HepG2 (cell line): Measurements from ENCODE around the gene FNDC10. TPM values are rescaled to one million over a fixed set of nuclear protein-coding genes. Genes with fewer than 3 reads are reported as not detected.
"Not testable (repeated sequence)": the region's sequence is repeated elsewhere in the genome, so short reads cannot be mapped to it uniquely, and the experiment has no call there.

Experiments used
- ATAC-seq: fragments of 200-7000 bp; cut with Tn5 transposase; 3 replicates; pipeline ENCODE4 v1.9.1; 2020; ENCODE audit warnings: mild to moderate bottlenecking, moderate library complexity
- BruUV-seq: library from RNA; stranded (reverse); fragments of 400-500 nt; replicated peaks from 2 replicates; lab custom pipeline; 2021; lab: Mats Ljungman, UMichigan
- CTCF ChIA-PET: fragments of 300-600 bp; formaldehyde crosslinking; extraction: SDS; loops from one replicate; lab custom pipeline; 2021; ENCODE audit warnings: low total read pairs, inconsistent platforms, low intra/inter-chr PET ratio; lab: Yijun Ruan, JAX
- POLR2A ChIA-PET: fragments of 350-600 bp; sonication (Branson Sonifier 250); formaldehyde crosslinking; loops from one replicate; lab custom pipeline; 2020; ENCODE audit warnings: antibody characterized with exemption, inconsistent platforms; lab: Yijun Ruan, JAX
- DNase-seq: peaks from one replicate; pipeline ENCODE4 v3.0.0-alpha.2; 2015; ENCODE audit warnings: low spot score
- FAIRE-seq: peaks from 3 replicates; lab custom pipeline; 2011; peaks lifted over from hg19 to GRCh38; lab: Jason Lieb, UNC
- H2AFZ ChIP-seq: one replicate; pipeline ENCODE4 v1.6.1; 2011; ENCODE audit warnings: low read length, inconsistent platforms
- H3K27ac ChIP-seq: fragments of 300-600 bp; 3 replicates; pipeline ENCODE4 v1.8.0; 2011; ENCODE audit warnings: mixed run types, mild to moderate bottlenecking, mixed read lengths, low read length, inconsistent platforms; ENCODE audit not compliant: insufficient read depth; ENCODE audit errors: extremely low read length
- H3K27me3 ChIP-seq, 2 experiments: fragments of 200-600 bp in 1 of 2; 2 replicates in 1 of 2; 3 replicates in 1 of 2; pipeline versions ENCODE4 v1.6.0 to v1.8.0; 2011; ENCODE audit warnings: low read length in 2 of 2, mild to moderate bottlenecking in 2 of 2, moderate library complexity in 2 of 2, inconsistent platforms in 1 of 2; ENCODE audit not compliant: insufficient read depth in 2 of 2, control insufficient read depth in 1 of 2
- H3K36me3 ChIP-seq, 2 experiments: fragments of 200-600 bp in 1 of 2; replicated peaks in 1 of 2; 2 replicates in 1 of 2; 3 replicates in 1 of 2; pipeline versions ENCODE4 v1.5.1 to v1.8.0; 2011; ENCODE audit warnings: low read length in 2 of 2, inconsistent platforms in 1 of 2; ENCODE audit not compliant: insufficient read depth in 2 of 2, control insufficient read depth in 1 of 2
- H3K4me1 ChIP-seq: 2 replicates; pipeline ENCODE4 v1.5.1; 2012; ENCODE audit warnings: low read length, inconsistent platforms; ENCODE audit not compliant: insufficient read depth
- H3K4me2 ChIP-seq: 2 replicates; pipeline ENCODE4 v1.6.0; 2011; ENCODE audit warnings: low read depth, low read length, inconsistent platforms
- H3K4me3 ChIP-seq, 3 experiments: fragments of 200-600 bp in 1 of 3; sonication (generic), shearing (Covaris generic) in 1 of 3; replicated peaks in 1 of 3; 2 replicates each; pipeline ENCODE4 v1.5.1; 2011 to 2016; ENCODE audit warnings: low read length in 3 of 3, inconsistent platforms in 2 of 3, low read depth in 2 of 3, mild to moderate bottlenecking in 2 of 3, control low read depth in 1 of 3, mixed read lengths in 1 of 3; ENCODE audit not compliant: insufficient read depth in 1 of 3
- H3K79me2 ChIP-seq: one replicate; pipeline ENCODE4 v1.6.1; 2011; ENCODE audit warnings: low read length, inconsistent platforms; ENCODE audit not compliant: insufficient read depth
- H3K9ac ChIP-seq: 2 replicates; pipeline ENCODE4 v1.6.0; 2011; ENCODE audit warnings: mild to moderate bottlenecking, low read depth, low read length, inconsistent platforms; ENCODE audit not compliant: insufficient read depth
- H3K9me3 ChIP-seq: 2 replicates; pipeline ENCODE4 v1.5.1; 2012; ENCODE audit warnings: mild to moderate bottlenecking, low read length
- H4K20me1 ChIP-seq: 2 replicates; pipeline ENCODE4 v1.6.0; 2011; ENCODE audit warnings: inconsistent platforms, mild to moderate bottlenecking, low read length, moderate library complexity; ENCODE audit not compliant: insufficient read depth
- AGO2 ChIP-seq: fragments of 200-400 bp; formaldehyde crosslinking; optimal IDR thresholded peaks from 2 replicates; pipeline ENCODE3; 2017; ENCODE audit warnings: mild to moderate bottlenecking, low read depth, low read length, moderate library complexity
- ASH2L ChIP-seq: fragments of 300-600, 200-600 bp; sonication (generic); IDR thresholded peaks from 2 replicates; pipeline ENCODE4 v1.7.0; 2017; ENCODE audit warnings: low read depth, mild to moderate bottlenecking, moderate library complexity, mixed read lengths, low read length; ENCODE audit not compliant: insufficient read length
- DNMT3B ChIP-seq: conservative IDR thresholded peaks from 2 replicates; pipeline ENCODE4 v1.6.1; 2016; ENCODE audit warnings: missing biosample characterization, control low read depth
- NCOA1 ChIP-seq: sonication (generic); formaldehyde crosslinking; IDR thresholded peaks from 2 replicates; pipeline ENCODE4 v1.9.0; 2021; ENCODE audit warnings: missing genetic modification reagents
- POLR2A ChIP-seq, 2 experiments: IDR thresholded peaks; 2 replicates each; pipeline ENCODE4 v1.6.1; 2011; ENCODE audit warnings: low read depth in 2 of 2, low read length in 2 of 2, mild to moderate bottlenecking in 1 of 2, moderate library complexity in 1 of 2; ENCODE audit not compliant: insufficient read depth in 1 of 2
- PPARG ChIP-seq: conservative IDR thresholded peaks from 2 replicates; pipeline ENCODE4 v1.6.1; 2016; ENCODE audit warnings: missing biosample characterization, missing genetic modification reagents
- RAD21 ChIP-seq: fragments of 450-650 bp; formaldehyde crosslinking; IDR thresholded peaks from 2 replicates; pipeline ENCODE4 v1.5.0; 2020; ENCODE audit warnings: mild to moderate bottlenecking
- SIN3B ChIP-seq: fragments of 150-350 bp; IDR thresholded peaks from 2 replicates; pipeline ENCODE4 v1.6.1; 2014; ENCODE audit warnings: low read length
- WGBS: methylation state at CpG from one replicate; pipeline ENCODE4 v1.1.6; 2017; ENCODE audit warnings: low lambda C conversion rate; 5-methylcytosine and 5-hydroxymethylcytosine counted together
- in situ Hi-C: cut with HindIII; loops from 2 replicates; pipeline ENCODE4 v1.10.0; 2017; ENCODE audit warnings: low pct_unique_long_range_greater_than_20kb; ENCODE audit not compliant: extremely low pct_ligation_motif_present
- intact Hi-C: fragments of 100-400 bp; cut with micrococcal nuclease; formaldehyde crosslinking; loops from one replicate; pipeline ENCODE4 v1.10.0; 2022; ENCODE audit not compliant: unreplicated experiment
- polyA plus RNA-seq, 8 experiments: library from polyadenylated mRNA; depleted of rRNA in 3 of 8; stranded (reverse) in 7 of 8; unstranded in 1 of 8; fragments of >200 nt; fragmentation: Illumina TruSeq in 4 of 8; extraction: Trizol in 4 of 8; gene quantifications; 2 replicates each; pipeline versions ENCODE4 v1.2.1 to v1.2.3, GENCODE V29; 2011 to 2016; ENCODE audit warnings: low read depth in 4 of 8, missing spikeins in 1 of 8, mixed read lengths in 1 of 8; ENCODE audit not compliant: insufficient read depth in 1 of 8
- total RNA-seq, 5 experiments: library from RNA; depleted of rRNA; stranded (reverse); fragments of >200 nt; fragmentation: Illumina TruSeq; extraction: Trizol; gene quantifications; 2 replicates each; pipeline ENCODE4 v1.2.3, GENCODE V29; 2016; ENCODE audit warnings: low read depth in 1 of 5
- TF ChIP-seq, protein P1 (sequence below): sonication (generic); formaldehyde crosslinking; IDR thresholded peaks from 2 replicates; pipeline ENCODE4 v1.4.0; 2020; ENCODE audit warnings: missing genetic modification reagents, borderline replicate concordance
- TF ChIP-seq, protein P2 (sequence below): sonication (generic); formaldehyde crosslinking; IDR thresholded peaks from 2 replicates; pipeline ENCODE4 v1.4.0; 2020; ENCODE audit warnings: missing genetic modification reagents

The FNDC10 gene
- total and polyA plus RNA-seq, 2 of the 13 experiments (the other 11 are each of a cell fraction or from before 2014, with no cell fraction given): 2.2 to 2.5 TPM

DNA sequence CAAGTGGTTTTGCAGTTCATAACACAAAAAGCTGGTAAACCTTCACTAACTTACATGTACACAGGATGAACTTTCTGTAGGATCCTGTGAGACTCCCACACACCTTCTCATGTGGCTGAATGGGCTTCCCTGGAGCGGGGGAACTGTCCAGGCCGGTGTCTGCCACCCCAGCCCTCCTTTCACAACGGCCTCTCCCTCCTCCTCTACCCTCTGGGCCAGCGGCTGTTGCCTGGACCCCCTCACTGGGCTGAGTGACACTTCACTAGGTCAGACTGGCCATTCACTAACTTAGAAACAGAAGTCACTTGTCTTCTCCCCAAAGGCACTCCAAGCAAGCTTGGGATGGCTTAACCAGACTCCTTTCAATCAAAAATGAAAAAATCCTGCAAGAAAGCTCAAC lies 41.3 kb downstream of the FNDC10 start:
- POLR2A ChIA-PET: interaction anchor here (1.9 kb wide), 1 partner anchor 19 kb away, joined by 4 read pairs; no protein-coding TSS in a partner anchor
- WGBS: 70% methylated on average over 4 of the region's 4 CpGs
- Histone ChIP-seq H3K36me3 (peaks cover 15 to 25% of the 10 kb centered on the region in 2 experiments; a peak in 4 of 5 replicates), H3K79me2 (no peaks in the 10 kb centered on the region), H2AFZ (no peak overlapping the region), H3K27ac (no peak overlapping the region), H3K9me3 (no peaks in the 10 kb centered on the region), H3K4me2 (no peak overlapping the region), H4K20me1 (no peaks in the 10 kb centered on the region; the same call in 1 of the 2 replicates), H3K27me3 (no peaks in the 10 kb centered on the region), H3K4me1 (0 out of 2 replicates have a peak, but pooled peaks cover 5% of the 10 kb centered on the region), H3K4me3 (no peak overlapping the region), H3K9ac (no peak overlapping the region)
- no TSS peak for BruUV-seq
- TF ChIP-seq AGO2 (peak; percentile 47), NCOA1 (CRISPR knock-in tag) (no peak), PPARG (CRISPR knock-in tag) (no peak), DNMT3B (CRISPR knock-in tag) (no peak), RAD21 (CRISPR knock-in tag) (no peak), SIN3B (no peak), ASH2L (no peak), POLR2A (IDR thresholded peaks at IDR 0.05; ENCODE audit: insufficient read depth in 1 of 2, low read depth in 2 of 2, low read length in 2 of 2) (0 out of 4 replicates have a peak, but pooled peaks of 1 of the 2 experiments have one; percentile 13)
- TF ChIP-seq, protein P1, sequence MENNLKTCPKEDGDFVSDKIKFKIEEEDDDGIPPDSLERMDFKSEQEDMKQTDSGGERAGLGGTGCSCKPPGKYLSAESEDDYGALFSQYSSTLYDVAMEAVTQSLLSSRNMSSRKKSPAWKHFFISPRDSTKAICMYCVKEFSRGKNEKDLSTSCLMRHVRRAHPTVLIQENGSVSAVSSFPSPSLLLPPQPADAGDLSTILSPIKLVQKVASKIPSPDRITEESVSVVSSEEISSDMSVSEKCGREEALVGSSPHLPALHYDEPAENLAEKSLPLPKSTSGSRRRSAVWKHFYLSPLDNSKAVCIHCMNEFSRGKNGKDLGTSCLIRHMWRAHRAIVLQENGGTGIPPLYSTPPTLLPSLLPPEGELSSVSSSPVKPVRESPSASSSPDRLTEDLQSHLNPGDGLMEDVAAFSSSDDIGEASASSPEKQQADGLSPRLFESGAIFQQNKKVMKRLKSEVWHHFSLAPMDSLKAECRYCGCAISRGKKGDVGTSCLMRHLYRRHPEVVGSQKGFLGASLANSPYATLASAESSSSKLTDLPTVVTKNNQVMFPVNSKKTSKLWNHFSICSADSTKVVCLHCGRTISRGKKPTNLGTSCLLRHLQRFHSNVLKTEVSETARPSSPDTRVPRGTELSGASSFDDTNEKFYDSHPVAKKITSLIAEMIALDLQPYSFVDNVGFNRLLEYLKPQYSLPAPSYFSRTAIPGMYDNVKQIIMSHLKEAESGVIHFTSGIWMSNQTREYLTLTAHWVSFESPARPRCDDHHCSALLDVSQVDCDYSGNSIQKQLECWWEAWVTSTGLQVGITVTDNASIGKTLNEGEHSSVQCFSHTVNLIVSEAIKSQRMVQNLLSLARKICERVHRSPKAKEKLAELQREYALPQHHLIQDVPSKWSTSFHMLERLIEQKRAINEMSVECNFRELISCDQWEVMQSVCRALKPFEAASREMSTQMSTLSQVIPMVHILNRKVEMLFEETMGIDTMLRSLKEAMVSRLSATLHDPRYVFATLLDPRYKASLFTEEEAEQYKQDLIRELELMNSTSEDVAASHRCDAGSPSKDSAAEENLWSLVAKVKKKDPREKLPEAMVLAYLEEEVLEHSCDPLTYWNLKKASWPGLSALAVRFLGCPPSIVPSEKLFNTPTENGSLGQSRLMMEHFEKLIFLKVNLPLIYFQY (CRISPR knock-in tag): no peak
- TF ChIP-seq, protein P2, sequence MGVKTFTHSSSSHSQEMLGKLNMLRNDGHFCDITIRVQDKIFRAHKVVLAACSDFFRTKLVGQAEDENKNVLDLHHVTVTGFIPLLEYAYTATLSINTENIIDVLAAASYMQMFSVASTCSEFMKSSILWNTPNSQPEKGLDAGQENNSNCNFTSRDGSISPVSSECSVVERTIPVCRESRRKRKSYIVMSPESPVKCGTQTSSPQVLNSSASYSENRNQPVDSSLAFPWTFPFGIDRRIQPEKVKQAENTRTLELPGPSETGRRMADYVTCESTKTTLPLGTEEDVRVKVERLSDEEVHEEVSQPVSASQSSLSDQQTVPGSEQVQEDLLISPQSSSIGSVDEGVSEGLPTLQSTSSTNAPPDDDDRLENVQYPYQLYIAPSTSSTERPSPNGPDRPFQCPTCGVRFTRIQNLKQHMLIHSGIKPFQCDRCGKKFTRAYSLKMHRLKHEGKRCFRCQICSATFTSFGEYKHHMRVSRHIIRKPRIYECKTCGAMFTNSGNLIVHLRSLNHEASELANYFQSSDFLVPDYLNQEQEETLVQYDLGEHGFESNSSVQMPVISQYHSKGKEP (CRISPR knock-in tag): no peak
- ATAC-seq (no peak), FAIRE-seq (no peak), DNase-seq (no peak)
- intact Hi-C loops (no loop called here), in situ Hi-C loops (no loop called here)
- CTCF ChIA-PET: no interaction called here

DNA sequence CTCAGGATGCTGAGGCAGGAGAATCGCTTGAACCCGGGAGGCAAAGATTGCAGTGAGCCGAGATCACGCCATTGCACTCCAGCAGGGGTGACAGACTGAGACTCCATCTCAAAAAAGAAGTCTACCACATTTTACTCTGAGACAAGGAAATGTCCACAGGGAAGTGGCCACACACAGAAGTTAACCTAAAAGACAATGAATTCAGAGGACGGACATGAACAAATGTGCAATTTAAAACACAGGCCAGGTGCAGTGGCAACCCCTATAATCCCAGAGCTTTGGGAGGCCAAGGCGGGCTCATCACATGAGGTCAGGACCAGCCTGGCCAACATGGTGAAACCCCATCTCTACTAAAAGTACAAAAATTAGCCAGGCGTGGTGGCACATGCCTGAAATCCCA lies 42.2 kb downstream of the FNDC10 start:
- peaks cover 15 to 19% of the 10 kb centered on the region in 2 experiments; a peak in 4 of 5 replicates for H3K36me3 ChIP-seq
- H3K4me2 ChIP-seq, H3K9me3 ChIP-seq, H3K4me3 ChIP-seq, H3K9ac ChIP-seq, ATAC-seq, FAIRE-seq, DNase-seq, H2AFZ ChIP-seq, BruUV-seq, H3K4me1 ChIP-seq, CTCF ChIA-PET, in situ Hi-C loops, intact Hi-C loops, H3K27ac ChIP-seq, H3K79me2 ChIP-seq, H3K27me3 ChIP-seq, H4K20me1 ChIP-seq: not testable (repeated sequence)
- POLR2A ChIA-PET: interaction anchor here (1.9 kb wide), 1 partner anchor 20 kb away, joined by 4 read pairs; no protein-coding TSS in a partner anchor
- WGBS: 98% methylated on average over 7 of the region's 7 CpGs
